A549 (cell line): ENCODE measurements around the gene TRAPPC5.

Experiments used
- CTCF ChIP-seq: fragments of >200 bp; sonication (Bioruptor Twin); formaldehyde crosslinking; IDR thresholded peaks from 3 replicates; pipeline ENCODE4 v1.5.1; 2016
- EP300 ChIP-seq, 2 experiments: fragments of >200 bp; sonication (Bioruptor Twin); formaldehyde crosslinking; IDR thresholded peaks; 2 replicates in 1 of 2; 3 replicates in 1 of 2; pipeline ENCODE4 v1.6.1; 2016 to 2017

DNA sequence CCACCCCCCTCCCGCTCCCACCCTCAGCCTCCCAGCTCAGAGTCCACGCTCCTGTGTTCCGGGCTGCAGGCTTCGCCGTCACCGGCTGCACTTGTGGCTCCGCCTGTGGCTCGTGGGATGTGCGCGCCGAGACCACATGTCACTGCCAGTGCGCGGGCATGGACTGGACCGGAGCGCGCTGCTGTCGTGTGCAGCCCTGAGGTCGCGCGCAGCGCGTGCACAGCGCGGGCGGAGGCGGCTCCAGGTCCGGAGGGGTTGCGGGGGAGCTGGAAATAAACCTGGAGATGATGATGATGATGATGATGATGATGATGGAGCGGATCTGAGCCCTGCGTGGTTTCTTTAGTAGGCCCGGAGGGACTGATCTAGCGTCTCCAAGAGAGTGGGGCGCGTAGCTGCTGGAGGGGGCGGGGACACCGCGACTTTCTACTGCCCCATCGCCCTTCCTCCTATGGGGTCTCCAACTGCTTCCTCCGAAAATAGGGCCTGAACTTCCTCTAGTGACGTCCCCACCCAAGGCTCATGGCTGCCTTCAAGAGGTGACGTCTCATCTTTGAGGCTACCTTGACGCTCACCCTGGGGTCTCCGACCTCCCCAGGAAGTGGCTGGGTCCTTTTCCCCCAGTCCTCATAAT lies 10.4 kb upstream of the TRAPPC5 start:
- TF ChIP-seq CTCF (no peak), EP300 (IDR thresholded peaks at IDR 0.05) (no peak)
